ENCODE data around the gene TAF4B. TPM values are rescaled to one million over a fixed set of nuclear protein-coding genes. Genes with fewer than 3 reads are reported as not detected.
"Not testable (repeated sequence)": the region's sequence is repeated elsewhere in the genome, so short reads cannot be mapped to it uniquely, and the experiment has no call there.

Gene TAF4B
- total RNA-seq, 3 donors from 2014 or later, result 22.5 to 27.2 (median 23.0) TPM

- no peaks in the 10 kb centered on the region for H3K36me3 Mint-ChIP-seq (ENCODE audit: insufficient read depth)
- no peak overlapping the region for H3K4me3 Mint-ChIP-seq
- no peak for DNase-seq
- no peaks in the 10 kb centered on the region for H3K9me3 Mint-ChIP-seq
- no peaks in the 10 kb centered on the region for H3K4me1 Mint-ChIP-seq (ENCODE audit: low read depth)
- ATAC-seq, result no peak
- no peaks in the 10 kb centered on the region for H3K27me3 Mint-ChIP-seq (ENCODE audit: low read depth)
Observed at GRCh38 chr18:26421931-26422330, 195.7 kb downstream of the TAF4B start.

- Mint-ChIP-seq H3K36me3 (ENCODE audit: insufficient read depth) (no peaks in the 10 kb centered on the region), H3K4me1 (ENCODE audit: low read depth) (no peaks in the 10 kb centered on the region), H3K4me3 (no peak overlapping the region), H3K27me3 (ENCODE audit: low read depth) (no peaks in the 10 kb centered on the region), H3K9me3 (no peaks in the 10 kb centered on the region)
- ATAC-seq, result no peak
- no peak for DNase-seq
Observed at GRCh38 chr18:26422472-26423162, 196.4 kb downstream of the TAF4B start.

- H3K4me1 Mint-ChIP-seq (ENCODE audit: low read depth), result no peaks in the 10 kb centered on the region
- no peaks in the 10 kb centered on the region for H3K27me3 Mint-ChIP-seq (ENCODE audit: low read depth)
- DNase-seq (no peak), ATAC-seq (no peak)
- no peak overlapping the region for H3K4me3 Mint-ChIP-seq
- H3K9me3 Mint-ChIP-seq, result no peaks in the 10 kb centered on the region
- H3K36me3 Mint-ChIP-seq (ENCODE audit: insufficient read depth), result no peaks in the 10 kb centered on the region
Observed at GRCh38 chr18:26424428-26425147, 198.3 kb downstream of the TAF4B start.

- H3K4me3 Mint-ChIP-seq, result no peak overlapping the region
- ATAC-seq (no peak), DNase-seq (no peak)
- no peaks in the 10 kb centered on the region for H3K4me1 Mint-ChIP-seq (ENCODE audit: low read depth)
- no peaks in the 10 kb centered on the region for H3K27me3 Mint-ChIP-seq (ENCODE audit: low read depth)
- H3K36me3 Mint-ChIP-seq (ENCODE audit: insufficient read depth), result no peaks in the 10 kb centered on the region
- H3K9me3 Mint-ChIP-seq, result no peaks in the 10 kb centered on the region
Observed at GRCh38 chr18:26425148-26425531, 198.9 kb downstream of the TAF4B start.

- no peak overlapping the region for H3K4me3 Mint-ChIP-seq
- DNase-seq, result no peak
- peaks cover 3% of the 10 kb centered on the region for H3K27me3 Mint-ChIP-seq (ENCODE audit: low read depth)
- no peak for ATAC-seq
- H3K4me1 Mint-ChIP-seq (ENCODE audit: low read depth), result no peaks in the 10 kb centered on the region
- no peaks in the 10 kb centered on the region for H3K9me3 Mint-ChIP-seq
- no peaks in the 10 kb centered on the region for H3K36me3 Mint-ChIP-seq (ENCODE audit: insufficient read depth)
Observed at GRCh38 chr18:26429535-26430226, 203.4 kb downstream of the TAF4B start.

- Mint-ChIP-seq H3K4me1 (ENCODE audit: low read depth) (no peaks in the 10 kb centered on the region), H3K27me3 (ENCODE audit: low read depth) (peaks cover 5% of the 10 kb centered on the region), H3K9me3 (no peaks in the 10 kb centered on the region), H3K36me3 (ENCODE audit: insufficient read depth) (no peaks in the 10 kb centered on the region), H3K4me3 (no peak overlapping the region)
- no peak for ATAC-seq
- DNase-seq, result no peak
Observed at GRCh38 chr18:26432651-26433424, 206.6 kb downstream of the TAF4B start.

GRCh38 chr18:26434887-26435286 lies 208.6 kb downstream of the TAF4B start:
- Mint-ChIP-seq H3K27me3 (ENCODE audit: low read depth) (peaks cover 15% of the 10 kb centered on the region), H3K9me3 (no peaks in the 10 kb centered on the region), H3K4me3 (no peak overlapping the region), H3K36me3 (ENCODE audit: insufficient read depth) (no peaks in the 10 kb centered on the region), H3K4me1 (ENCODE audit: low read depth) (no peaks in the 10 kb centered on the region)
- no peak for DNase-seq
- ATAC-seq, result no peak

GRCh38 chr18:26435415-26436095 lies 209.3 kb downstream of the TAF4B start:
- no peaks in the 10 kb centered on the region for H3K36me3 Mint-ChIP-seq (ENCODE audit: insufficient read depth)
- H3K9me3 Mint-ChIP-seq, result no peaks in the 10 kb centered on the region
- H3K4me1 Mint-ChIP-seq (ENCODE audit: low read depth), result no peaks in the 10 kb centered on the region
- peaks cover 15% of the 10 kb centered on the region for H3K27me3 Mint-ChIP-seq (ENCODE audit: low read depth)
- ATAC-seq (no peak), DNase-seq (no peak)
- H3K4me3 Mint-ChIP-seq, result no peak overlapping the region

GRCh38 chr18:26436176-26437051 lies 210.2 kb downstream of the TAF4B start:
- Mint-ChIP-seq H3K36me3 (ENCODE audit: insufficient read depth) (no peaks in the 10 kb centered on the region), H3K27me3 (ENCODE audit: low read depth) (peaks cover 15% of the 10 kb centered on the region)

GRCh38 chr18:26437634-26438033 lies 211.4 kb downstream of the TAF4B start:
- DNase-seq; ATAC-seq; H3K9me3 Mint-ChIP-seq; H3K36me3 Mint-ChIP-seq (ENCODE audit: insufficient read depth); H3K4me1 Mint-ChIP-seq (ENCODE audit: low read depth); H3K4me3 Mint-ChIP-seq: not testable (repeated sequence)
- peaks cover 12% of the 10 kb centered on the region for H3K27me3 Mint-ChIP-seq (ENCODE audit: low read depth)

More at GRCh38 chr18:26436176-26437051, 210.2 kb downstream of the TAF4B start:
- Mint-ChIP-seq H3K4me3 (no peak overlapping the region), H3K9me3 (no peaks in the 10 kb centered on the region), H3K4me1 (ENCODE audit: low read depth) (no peaks in the 10 kb centered on the region)
- no peak for DNase-seq
- ATAC-seq, result no peak

- peaks cover 12% of the 10 kb centered on the region for H3K27me3 Mint-ChIP-seq (ENCODE audit: low read depth)
- no peak for DNase-seq
- no peaks in the 10 kb centered on the region for H3K4me1 Mint-ChIP-seq (ENCODE audit: low read depth)
- H3K36me3 Mint-ChIP-seq (ENCODE audit: insufficient read depth), result no peaks in the 10 kb centered on the region
- H3K4me3 Mint-ChIP-seq, result no peak overlapping the region
- ATAC-seq, result no peak
- no peaks in the 10 kb centered on the region for H3K9me3 Mint-ChIP-seq
Observed at GRCh38 chr18:26438980-26439379, 212.7 kb downstream of the TAF4B start.

GRCh38 chr18:26439537-26439936 lies 213.3 kb downstream of the TAF4B start:
- Mint-ChIP-seq H3K4me3 (no peak overlapping the region), H3K9me3 (no peaks in the 10 kb centered on the region), H3K36me3 (ENCODE audit: insufficient read depth) (no peaks in the 10 kb centered on the region), H3K4me1 (ENCODE audit: low read depth) (no peaks in the 10 kb centered on the region), H3K27me3 (ENCODE audit: low read depth) (peaks cover 12% of the 10 kb centered on the region)
- ATAC-seq (no peak), DNase-seq (no peak)

GRCh38 chr18:26440644-26441043 lies 214.4 kb downstream of the TAF4B start:
- no peak for ATAC-seq
- no peaks in the 10 kb centered on the region for H3K36me3 Mint-ChIP-seq (ENCODE audit: insufficient read depth)
- no peak for DNase-seq
- peaks cover 16% of the 10 kb centered on the region for H3K27me3 Mint-ChIP-seq (ENCODE audit: low read depth)
- H3K9me3 Mint-ChIP-seq, result no peaks in the 10 kb centered on the region
- no peak overlapping the region for H3K4me3 Mint-ChIP-seq
- H3K4me1 Mint-ChIP-seq (ENCODE audit: low read depth), result no peaks in the 10 kb centered on the region

Measured in activated T-cell treated with anti-CD3 and anti-CD28 coated beads, Interleukin-2, amount 50 U/mL, for 4 hours (primary cell).